Endothelial cell (in vitro differentiated cells): ENCODE measurements around the gene LILRB5. TPM values are rescaled to one million over a fixed set of nuclear protein-coding genes. Genes with fewer than 3 reads are reported as not detected.
"Not testable (repeated sequence)": the region's sequence is repeated elsewhere in the genome, so short reads cannot be mapped to it uniquely, and the experiment has no call there.

Source experiments
- DNase-seq: peaks from one replicate; pipeline ENCODE4 v3.0.0; 2021; ENCODE audit warnings: low spot score
- H3K27ac Mint-ChIP-seq: one replicate; pipeline ENCODE4 v1.8.0; 2021; ENCODE audit warnings: mixed read lengths, inconsistent platforms; ENCODE audit not compliant: unreplicated experiment
- H3K27me3 Mint-ChIP-seq: one replicate; pipeline ENCODE4 v1.8.0; 2021; ENCODE audit warnings: mild to moderate bottlenecking, moderate library complexity, mixed read lengths, inconsistent platforms; ENCODE audit not compliant: unreplicated experiment
- H3K36me3 Mint-ChIP-seq: one replicate; pipeline ENCODE4 v1.8.0; 2021; ENCODE audit warnings: mild to moderate bottlenecking, low read depth, mixed read lengths, inconsistent platforms; ENCODE audit not compliant: unreplicated experiment
- H3K4me1 Mint-ChIP-seq: one replicate; pipeline ENCODE4 v1.8.0; 2021; ENCODE audit warnings: mild to moderate bottlenecking, mixed read lengths, inconsistent platforms; ENCODE audit not compliant: unreplicated experiment
- H3K4me3 Mint-ChIP-seq: one replicate; pipeline ENCODE4 v1.8.0; 2021; ENCODE audit warnings: mild to moderate bottlenecking, mixed read lengths, inconsistent platforms; ENCODE audit not compliant: unreplicated experiment
- H3K9me3 Mint-ChIP-seq: one replicate; pipeline ENCODE4 v1.8.0; 2021; ENCODE audit warnings: mixed read lengths, inconsistent platforms; ENCODE audit not compliant: unreplicated experiment
- CTCF ChIP-seq: fragments of 200-600 bp; sonication (generic); IDR thresholded peaks from one replicate; pipeline ENCODE4 v1.5.0; 2021; ENCODE audit warnings: antibody characterized with exemption; ENCODE audit not compliant: unreplicated experiment
- total RNA-seq: library from RNA; stranded (reverse); fragmentation: NEBNext Ultra II Directional; extraction: Animal tissue kit (Norgen Biotek cat#: 25700); gene quantifications from one replicate; pipeline ENCODE4 v1.2.1, GENCODE V29; 2021; ENCODE audit not compliant: unreplicated experiment

Gene LILRB5
- total RNA-seq, 1 donor from 2014 or later: not detected

- Mint-ChIP-seq H3K27ac (no peak overlapping the region), H3K36me3 (no peaks in the 10 kb centered on the region), H3K27me3 (peaks cover 8% of the 10 kb centered on the region), H3K4me1 (no peaks in the 10 kb centered on the region), H3K4me3 (no peak overlapping the region), H3K9me3 (no peaks in the 10 kb centered on the region)
- no peak for DNase-seq
- TF ChIP-seq CTCF: no peak
Measured at GRCh38 chr19:54229146-54229545, 27.9 kb downstream of the LILRB5 start.

- not testable (repeated sequence) for H3K9me3 Mint-ChIP-seq, H3K4me1 Mint-ChIP-seq, DNase-seq, H3K4me3 Mint-ChIP-seq, H3K27me3 Mint-ChIP-seq, H3K27ac Mint-ChIP-seq, H3K36me3 Mint-ChIP-seq
Measured at GRCh38 chr19:54224619-54225018, 32.5 kb downstream of the LILRB5 start.

- not testable (repeated sequence) for H3K4me3 Mint-ChIP-seq, H3K36me3 Mint-ChIP-seq, H3K9me3 Mint-ChIP-seq, H3K27me3 Mint-ChIP-seq, DNase-seq, H3K4me1 Mint-ChIP-seq, H3K27ac Mint-ChIP-seq
Measured at GRCh38 chr19:54223937-54224281, 33.2 kb downstream of the LILRB5 start.

- not testable (repeated sequence) for H3K9me3 Mint-ChIP-seq, H3K4me3 Mint-ChIP-seq, H3K4me1 Mint-ChIP-seq, H3K36me3 Mint-ChIP-seq, H3K27ac Mint-ChIP-seq, DNase-seq, H3K27me3 Mint-ChIP-seq
Measured at GRCh38 chr19:54223277-54223936, 33.7 kb downstream of the LILRB5 start.

- not testable (repeated sequence) for H3K27ac Mint-ChIP-seq, DNase-seq, H3K36me3 Mint-ChIP-seq, H3K4me1 Mint-ChIP-seq, H3K27me3 Mint-ChIP-seq, H3K9me3 Mint-ChIP-seq, H3K4me3 Mint-ChIP-seq
Measured at GRCh38 chr19:54222474-54223276, 34.4 kb downstream of the LILRB5 start, which contains the start of gene LILRB3. TSS of gene LILRB3 (minus strand) at chr19:54223007. CDS start at chr19:54222976, 31 bp downstream.

- not testable (repeated sequence) for H3K4me1 Mint-ChIP-seq, H3K36me3 Mint-ChIP-seq, H3K27me3 Mint-ChIP-seq, H3K27ac Mint-ChIP-seq, H3K9me3 Mint-ChIP-seq, DNase-seq, H3K4me3 Mint-ChIP-seq
Measured at GRCh38 chr19:54221947-54222346, 35.1 kb downstream of the LILRB5 start.

GRCh38 chr19:54219702-54220101 is 37.4 kb downstream of the LILRB5 start:
- not testable (repeated sequence) for H3K27ac Mint-ChIP-seq, H3K27me3 Mint-ChIP-seq, H3K4me3 Mint-ChIP-seq, H3K9me3 Mint-ChIP-seq, DNase-seq, H3K4me1 Mint-ChIP-seq
- H3K36me3 Mint-ChIP-seq: peaks cover 12% of the 10 kb centered on the region
